ENCODE data around the gene FXYD7.

FXYD7 gene

DNA sequence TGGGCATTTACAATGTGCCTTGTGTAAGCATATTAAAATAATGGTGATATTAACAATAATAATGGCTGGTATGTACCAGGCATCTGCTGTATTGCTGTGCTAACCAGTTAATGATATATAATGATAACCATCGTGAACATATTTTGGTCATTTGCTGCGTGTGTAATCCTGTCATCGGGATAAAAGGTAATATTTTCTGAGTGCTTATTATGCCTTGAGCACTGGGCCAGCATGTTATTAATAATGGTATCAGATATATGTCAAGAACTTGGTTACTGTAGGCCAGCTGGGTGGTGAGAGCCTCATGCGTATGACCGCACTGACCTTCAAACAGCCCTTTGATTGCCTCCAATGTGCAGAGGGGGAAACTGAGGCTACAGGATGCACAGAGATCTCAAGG, 49.6 kb upstream of the FXYD7 start (continued):
- no peak for TF ChIP-seq ZNF76 (tag by site-specific recombination; IDR thresholded peaks at IDR 0.05; ENCODE audit: borderline replicate concordance, low read depth)

DNA sequence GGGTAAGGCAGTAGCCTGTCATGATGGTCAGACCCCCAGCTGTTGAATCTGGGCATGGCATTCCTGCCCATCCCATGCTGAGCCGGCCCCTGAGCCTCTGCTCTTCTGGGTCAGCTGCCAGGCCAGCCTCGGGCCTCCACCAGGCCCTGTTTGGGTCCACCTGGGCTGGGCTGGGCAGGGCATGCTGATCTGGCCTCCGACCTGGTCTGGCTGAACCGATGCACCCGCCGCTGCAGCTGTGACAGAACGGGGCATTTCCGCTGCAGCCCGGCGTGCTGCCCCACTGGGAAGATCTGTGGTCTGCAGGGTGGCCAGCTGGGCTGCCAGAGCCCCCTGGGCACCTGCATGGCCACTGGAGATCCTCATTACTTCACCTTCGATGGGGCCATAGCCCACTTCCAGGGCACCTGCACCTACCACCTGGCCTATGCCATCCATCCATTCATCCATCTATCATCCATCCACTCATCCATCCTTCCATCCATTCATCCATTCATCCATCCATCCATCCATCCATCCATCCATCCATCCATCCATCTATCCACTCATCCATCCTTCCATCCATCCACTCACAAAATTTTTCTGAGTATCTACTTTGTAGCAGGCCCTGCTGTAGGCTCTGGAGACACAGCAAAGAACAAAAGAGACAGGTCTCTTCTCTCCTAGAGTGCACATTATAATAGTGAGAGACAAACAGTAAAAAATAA, 49.0 kb upstream of the FXYD7 start:
- Histone ChIP-seq H3K9me3 (ENCODE audit: control insufficient read depth, insufficient read depth, low read depth, low read length) (no peaks in the 10 kb centered on the region), H3K36me3 (ENCODE audit: control insufficient read depth in 2 of 2, insufficient read depth in 1 of 2, low read length in 2 of 2) (no peaks in the 10 kb centered on the region; a peak in 1 of 3 replicates), H3K4me3 (ENCODE audit: low read depth, low read length) (no peak overlapping the region), H3K4me1 (ENCODE audit: control insufficient read depth, insufficient read depth, low read length) (peaks cover 7% of the 10 kb centered on the region), H3K27ac (ENCODE audit: extremely low read depth, low read depth, low read length) (no peak overlapping the region)
- CTCF ChIA-PET, result interaction anchor here (1.3 to 4.9 kb wide), 8 partner anchors 20 to 121 kb away, joined by 4 to 87 read pairs (median 7); partner anchors contain the start of gene LGI4
- TF ChIP-seq ZBTB17 (tag by site-specific recombination; IDR thresholded peaks at IDR 0.05), result peak; percentile 100
- TF ChIP-seq, protein P1, sequence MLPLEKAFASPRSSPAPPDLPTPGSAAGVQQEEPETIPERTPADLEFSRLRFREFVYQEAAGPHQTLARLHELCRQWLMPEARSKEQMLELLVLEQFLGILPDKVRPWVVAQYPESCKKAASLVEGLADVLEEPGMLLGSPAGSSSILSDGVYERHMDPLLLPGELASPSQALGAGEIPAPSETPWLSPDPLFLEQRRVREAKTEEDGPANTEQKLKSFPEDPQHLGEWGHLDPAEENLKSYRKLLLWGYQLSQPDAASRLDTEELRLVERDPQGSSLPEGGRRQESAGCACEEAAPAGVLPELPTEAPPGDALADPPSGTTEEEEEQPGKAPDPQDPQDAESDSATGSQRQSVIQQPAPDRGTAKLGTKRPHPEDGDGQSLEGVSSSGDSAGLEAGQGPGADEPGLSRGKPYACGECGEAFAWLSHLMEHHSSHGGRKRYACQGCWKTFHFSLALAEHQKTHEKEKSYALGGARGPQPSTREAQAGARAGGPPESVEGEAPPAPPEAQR (tag by site-specific recombination; IDR thresholded peaks at IDR 0.05), result 0 out of 2 replicates have a peak, but pooled peaks have one; percentile 32
- TF ChIP-seq ZNF366 (tag by site-specific recombination; conservative IDR thresholded peaks at IDR 0.05), result peak; percentile 100
- TF ChIP-seq ZNF174 (tag by site-specific recombination; IDR thresholded peaks at IDR 0.05), result no peak
- no peak for TF ChIP-seq ZNF433 (tag by site-specific recombination; IDR thresholded peaks at IDR 0.05; ENCODE audit: low read depth)
- no peak for TF ChIP-seq ZNF610 (tag by site-specific recombination; IDR thresholded peaks at IDR 0.05; ENCODE audit: borderline replicate concordance)
- no peak for TF ChIP-seq ZNF473 (tag by site-specific recombination; IDR thresholded peaks at IDR 0.05)
- peak; percentile 8; the same call in 1 of the 2 replicates for TF ChIP-seq ZNF664 (tag by site-specific recombination; IDR thresholded peaks at IDR 0.05)
- POLR2A ChIA-PET, result no interaction called here

DNA sequence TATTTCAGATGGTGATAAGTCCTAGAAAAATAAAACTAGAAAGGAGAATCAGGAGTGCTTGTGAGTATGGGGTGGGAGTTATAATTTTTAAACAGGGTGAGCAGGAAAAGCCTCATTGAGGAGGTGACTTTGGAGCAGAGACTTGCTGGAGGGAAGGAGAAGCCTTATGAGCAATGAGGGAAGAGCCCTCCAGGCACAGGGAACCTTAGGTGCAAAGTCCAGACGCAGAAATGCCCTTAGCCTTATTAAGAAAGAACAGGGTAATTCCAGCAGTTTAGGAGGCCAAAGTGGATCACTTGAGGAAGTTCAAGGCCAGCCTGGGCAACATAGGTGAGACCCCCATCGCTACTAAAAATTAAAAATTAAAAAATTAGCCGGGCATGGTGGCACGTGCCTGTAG, 48.4 kb upstream of the FXYD7 start:
- TF ChIP-seq, protein P2, sequence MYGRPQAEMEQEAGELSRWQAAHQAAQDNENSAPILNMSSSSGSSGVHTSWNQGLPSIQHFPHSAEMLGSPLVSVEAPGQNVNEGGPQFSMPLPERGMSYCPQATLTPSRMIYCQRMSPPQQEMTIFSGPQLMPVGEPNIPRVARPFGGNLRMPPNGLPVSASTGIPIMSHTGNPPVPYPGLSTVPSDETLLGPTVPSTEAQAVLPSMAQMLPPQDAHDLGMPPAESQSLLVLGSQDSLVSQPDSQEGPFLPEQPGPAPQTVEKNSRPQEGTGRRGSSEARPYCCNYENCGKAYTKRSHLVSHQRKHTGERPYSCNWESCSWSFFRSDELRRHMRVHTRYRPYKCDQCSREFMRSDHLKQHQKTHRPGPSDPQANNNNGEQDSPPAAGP (tag by site-specific recombination; IDR thresholded peaks at IDR 0.05), result no peak
- no peak for TF ChIP-seq ZNF341 (tag by site-specific recombination; IDR thresholded peaks at IDR 0.05; ENCODE audit: low read depth)
- TF ChIP-seq, protein P3, sequence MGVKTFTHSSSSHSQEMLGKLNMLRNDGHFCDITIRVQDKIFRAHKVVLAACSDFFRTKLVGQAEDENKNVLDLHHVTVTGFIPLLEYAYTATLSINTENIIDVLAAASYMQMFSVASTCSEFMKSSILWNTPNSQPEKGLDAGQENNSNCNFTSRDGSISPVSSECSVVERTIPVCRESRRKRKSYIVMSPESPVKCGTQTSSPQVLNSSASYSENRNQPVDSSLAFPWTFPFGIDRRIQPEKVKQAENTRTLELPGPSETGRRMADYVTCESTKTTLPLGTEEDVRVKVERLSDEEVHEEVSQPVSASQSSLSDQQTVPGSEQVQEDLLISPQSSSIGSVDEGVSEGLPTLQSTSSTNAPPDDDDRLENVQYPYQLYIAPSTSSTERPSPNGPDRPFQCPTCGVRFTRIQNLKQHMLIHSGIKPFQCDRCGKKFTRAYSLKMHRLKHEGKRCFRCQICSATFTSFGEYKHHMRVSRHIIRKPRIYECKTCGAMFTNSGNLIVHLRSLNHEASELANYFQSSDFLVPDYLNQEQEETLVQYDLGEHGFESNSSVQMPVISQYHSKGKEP (tag by site-specific recombination; IDR thresholded peaks at IDR 0.05), result no peak
- TF ChIP-seq ZFP41 (tag by site-specific recombination; IDR thresholded peaks at IDR 0.05; ENCODE audit: borderline replicate concordance), result no peak
- TF ChIP-seq, protein P4, sequence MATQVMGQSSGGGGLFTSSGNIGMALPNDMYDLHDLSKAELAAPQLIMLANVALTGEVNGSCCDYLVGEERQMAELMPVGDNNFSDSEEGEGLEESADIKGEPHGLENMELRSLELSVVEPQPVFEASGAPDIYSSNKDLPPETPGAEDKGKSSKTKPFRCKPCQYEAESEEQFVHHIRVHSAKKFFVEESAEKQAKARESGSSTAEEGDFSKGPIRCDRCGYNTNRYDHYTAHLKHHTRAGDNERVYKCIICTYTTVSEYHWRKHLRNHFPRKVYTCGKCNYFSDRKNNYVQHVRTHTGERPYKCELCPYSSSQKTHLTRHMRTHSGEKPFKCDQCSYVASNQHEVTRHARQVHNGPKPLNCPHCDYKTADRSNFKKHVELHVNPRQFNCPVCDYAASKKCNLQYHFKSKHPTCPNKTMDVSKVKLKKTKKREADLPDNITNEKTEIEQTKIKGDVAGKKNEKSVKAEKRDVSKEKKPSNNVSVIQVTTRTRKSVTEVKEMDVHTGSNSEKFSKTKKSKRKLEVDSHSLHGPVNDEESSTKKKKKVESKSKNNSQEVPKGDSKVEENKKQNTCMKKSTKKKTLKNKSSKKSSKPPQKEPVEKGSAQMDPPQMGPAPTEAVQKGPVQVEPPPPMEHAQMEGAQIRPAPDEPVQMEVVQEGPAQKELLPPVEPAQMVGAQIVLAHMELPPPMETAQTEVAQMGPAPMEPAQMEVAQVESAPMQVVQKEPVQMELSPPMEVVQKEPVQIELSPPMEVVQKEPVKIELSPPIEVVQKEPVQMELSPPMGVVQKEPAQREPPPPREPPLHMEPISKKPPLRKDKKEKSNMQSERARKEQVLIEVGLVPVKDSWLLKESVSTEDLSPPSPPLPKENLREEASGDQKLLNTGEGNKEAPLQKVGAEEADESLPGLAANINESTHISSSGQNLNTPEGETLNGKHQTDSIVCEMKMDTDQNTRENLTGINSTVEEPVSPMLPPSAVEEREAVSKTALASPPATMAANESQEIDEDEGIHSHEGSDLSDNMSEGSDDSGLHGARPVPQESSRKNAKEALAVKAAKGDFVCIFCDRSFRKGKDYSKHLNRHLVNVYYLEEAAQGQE (tag by site-specific recombination; IDR thresholded peaks at IDR 0.05), result no peak
- TF ChIP-seq ZFHX2 (tag by site-specific recombination; conservative IDR thresholded peaks at IDR 0.05), result no peak
- no peak for TF ChIP-seq YY1 (tag by site-specific recombination; IDR thresholded peaks at IDR 0.05)
- no peak for TF ChIP-seq ZNF624 (tag by site-specific recombination; IDR thresholded peaks at IDR 0.05)
- TF ChIP-seq, protein P5, sequence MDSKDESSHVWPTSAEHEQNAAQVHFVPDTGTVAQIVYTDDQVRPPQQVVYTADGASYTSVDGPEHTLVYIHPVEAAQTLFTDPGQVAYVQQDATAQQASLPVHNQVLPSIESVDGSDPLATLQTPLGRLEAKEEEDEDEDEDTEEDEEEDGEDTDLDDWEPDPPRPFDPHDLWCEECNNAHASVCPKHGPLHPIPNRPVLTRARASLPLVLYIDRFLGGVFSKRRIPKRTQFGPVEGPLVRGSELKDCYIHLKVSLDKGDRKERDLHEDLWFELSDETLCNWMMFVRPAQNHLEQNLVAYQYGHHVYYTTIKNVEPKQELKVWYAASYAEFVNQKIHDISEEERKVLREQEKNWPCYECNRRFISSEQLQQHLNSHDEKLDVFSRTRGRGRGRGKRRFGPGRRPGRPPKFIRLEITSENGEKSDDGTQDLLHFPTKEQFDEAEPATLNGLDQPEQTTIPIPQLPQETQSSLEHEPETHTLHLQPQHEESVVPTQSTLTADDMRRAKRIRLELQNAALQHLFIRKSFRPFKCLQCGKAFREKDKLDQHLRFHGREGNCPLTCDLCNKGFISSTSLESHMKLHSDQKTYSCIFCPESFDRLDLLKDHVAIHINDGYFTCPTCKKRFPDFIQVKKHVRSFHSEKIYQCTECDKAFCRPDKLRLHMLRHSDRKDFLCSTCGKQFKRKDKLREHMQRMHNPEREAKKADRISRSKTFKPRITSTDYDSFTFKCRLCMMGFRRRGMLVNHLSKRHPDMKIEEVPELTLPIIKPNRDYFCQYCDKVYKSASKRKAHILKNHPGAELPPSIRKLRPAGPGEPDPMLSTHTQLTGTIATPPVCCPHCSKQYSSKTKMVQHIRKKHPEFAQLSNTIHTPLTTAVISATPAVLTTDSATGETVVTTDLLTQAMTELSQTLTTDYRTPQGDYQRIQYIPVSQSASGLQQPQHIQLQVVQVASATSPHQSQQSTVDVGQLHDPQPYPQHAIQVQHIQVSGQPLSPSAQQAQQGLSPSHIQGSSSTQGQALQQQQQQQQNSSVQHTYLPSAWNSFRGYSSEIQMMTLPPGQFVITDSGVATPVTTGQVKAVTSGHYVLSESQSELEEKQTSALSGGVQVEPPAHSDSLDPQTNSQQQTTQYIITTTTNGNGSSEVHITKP (tag by site-specific recombination; IDR thresholded peaks at IDR 0.05), result no peak
- Histone ChIP-seq H3K27ac (ENCODE audit: extremely low read depth, low read depth, low read length) (no peak overlapping the region), H3K4me1 (ENCODE audit: control insufficient read depth, insufficient read depth, low read length) (peaks cover 7% of the 10 kb centered on the region), H3K4me3 (ENCODE audit: low read depth, low read length) (no peak overlapping the region), H3K9me3 (ENCODE audit: control insufficient read depth, insufficient read depth, low read depth, low read length) (no peaks in the 10 kb centered on the region), H3K36me3 (ENCODE audit: control insufficient read depth in 2 of 2, insufficient read depth in 1 of 2, low read length in 2 of 2) (no peaks in the 10 kb centered on the region; a peak in 1 of 3 replicates)
- ChIA-PET CTCF (interaction anchor here (1.4 to 1.7 kb wide), 2 partner anchors 20 to 39 kb away, joined by 5 to 7 read pairs; no protein-coding TSS in a partner anchor), POLR2A (interaction anchor here (0.7 kb wide), 1 partner anchor 300 kb away, joined by 3 read pairs; no protein-coding TSS in a partner anchor)
